ENCODE results near the gene RBFOX2.

RBFOX2 gene

DNA sequence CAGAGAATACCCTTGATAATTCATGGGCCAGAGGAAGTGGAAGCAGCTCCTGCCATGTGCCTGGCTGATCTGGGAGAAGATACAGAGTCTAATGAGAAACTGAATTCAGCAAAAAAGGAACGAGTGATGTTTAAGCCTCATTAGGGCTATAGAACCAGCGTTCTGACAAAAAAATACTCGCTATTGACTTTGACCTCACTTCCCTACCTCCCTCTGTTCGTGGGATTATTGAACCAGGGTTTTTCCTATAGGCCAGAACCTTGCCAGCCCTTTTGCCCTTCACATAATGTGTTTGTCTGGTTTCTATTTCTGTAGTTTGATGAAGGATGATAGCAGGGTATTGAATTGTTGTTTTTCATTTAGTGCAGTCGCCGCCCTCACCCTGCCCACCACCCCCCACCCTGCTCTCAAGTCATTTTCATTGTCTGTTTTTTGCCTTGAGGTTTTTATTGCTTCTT, 7.6 kb upstream of the RBFOX2 start:
- no peak overlapping the region for H3K9ac ChIP-seq
- no peaks in the 10 kb centered on the region for H3K27me3 ChIP-seq (ENCODE audit: control insufficient read depth, insufficient read depth, low read length)
- H3K27ac ChIP-seq = peak overlapping the region; percentile 83
- H3K4me1 ChIP-seq = peaks cover 9% of the 10 kb centered on the region
- no peaks in the 10 kb centered on the region for H3K36me3 ChIP-seq (ENCODE audit: control insufficient read depth, insufficient read depth, low read length)
- peak overlapping the region; percentile 21 for H3K4me3 ChIP-seq (ENCODE audit: low read depth, low read length)
- TF ChIP-seq, protein P1, sequence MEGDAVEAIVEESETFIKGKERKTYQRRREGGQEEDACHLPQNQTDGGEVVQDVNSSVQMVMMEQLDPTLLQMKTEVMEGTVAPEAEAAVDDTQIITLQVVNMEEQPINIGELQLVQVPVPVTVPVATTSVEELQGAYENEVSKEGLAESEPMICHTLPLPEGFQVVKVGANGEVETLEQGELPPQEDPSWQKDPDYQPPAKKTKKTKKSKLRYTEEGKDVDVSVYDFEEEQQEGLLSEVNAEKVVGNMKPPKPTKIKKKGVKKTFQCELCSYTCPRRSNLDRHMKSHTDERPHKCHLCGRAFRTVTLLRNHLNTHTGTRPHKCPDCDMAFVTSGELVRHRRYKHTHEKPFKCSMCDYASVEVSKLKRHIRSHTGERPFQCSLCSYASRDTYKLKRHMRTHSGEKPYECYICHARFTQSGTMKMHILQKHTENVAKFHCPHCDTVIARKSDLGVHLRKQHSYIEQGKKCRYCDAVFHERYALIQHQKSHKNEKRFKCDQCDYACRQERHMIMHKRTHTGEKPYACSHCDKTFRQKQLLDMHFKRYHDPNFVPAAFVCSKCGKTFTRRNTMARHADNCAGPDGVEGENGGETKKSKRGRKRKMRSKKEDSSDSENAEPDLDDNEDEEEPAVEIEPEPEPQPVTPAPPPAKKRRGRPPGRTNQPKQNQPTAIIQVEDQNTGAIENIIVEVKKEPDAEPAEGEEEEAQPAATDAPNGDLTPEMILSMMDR (IDR thresholded peaks at IDR 0.05) = no peak
- peak overlapping the region; percentile 58 for H3K4me2 ChIP-seq (ENCODE audit: low read length)
- H2AFZ ChIP-seq = peak overlapping the region; percentile 79
- H3K9me3 ChIP-seq (ENCODE audit: control insufficient read depth, low read length) = no peaks in the 10 kb centered on the region
- H3K79me2 ChIP-seq = no peaks in the 10 kb centered on the region

DNA sequence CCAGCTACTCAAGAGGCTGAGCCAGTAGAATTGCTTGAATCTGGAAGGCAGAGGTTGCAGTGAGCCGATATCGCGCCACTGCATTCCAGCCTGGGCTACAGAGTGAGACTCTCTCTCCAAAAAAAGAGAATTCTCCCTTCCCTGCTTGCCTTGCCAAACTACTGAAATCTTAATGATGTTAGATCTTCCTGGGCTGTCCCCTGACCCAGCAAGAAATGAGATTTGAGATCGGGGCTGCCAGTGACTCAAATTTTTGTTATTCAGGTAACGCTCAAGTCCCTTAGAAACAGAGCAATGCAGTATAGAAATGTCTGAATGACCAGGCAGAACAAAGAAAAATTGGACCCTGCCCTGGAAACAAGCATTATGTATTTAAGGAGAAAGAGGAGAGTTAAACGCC, 4.0 kb upstream of the RBFOX2 start:
- no peaks in the 10 kb centered on the region for H3K36me3 ChIP-seq (ENCODE audit: control insufficient read depth, insufficient read depth, low read length)

GRCh38 chr22:36029406-36029755, 757 bp upstream of the RBFOX2 start:
- Histone ChIP-seq H3K4me3 (ENCODE audit: low read depth, low read length) (peak overlapping the region; percentile 45), H3K4me2 (ENCODE audit: low read length) (peak overlapping the region; percentile 67), H3K27ac (peak overlapping the region; percentile 62), H3K27me3 (ENCODE audit: control insufficient read depth, insufficient read depth, low read length) (no peaks in the 10 kb centered on the region), H2AFZ (peak overlapping the region; percentile 80), H3K4me1 (no peaks in the 10 kb centered on the region), H3K9me3 (ENCODE audit: control insufficient read depth, low read length) (no peaks in the 10 kb centered on the region), H3K9ac (no peak overlapping the region), H3K79me2 (peaks cover 2% of the 10 kb centered on the region), H3K36me3 (ENCODE audit: control insufficient read depth, insufficient read depth, low read length) (no peaks in the 10 kb centered on the region)
- TF ChIP-seq, protein P1 (IDR thresholded peaks at IDR 0.05) = no peak

More for the DNA sequence above, 4.0 kb upstream of the RBFOX2 start:
- Histone ChIP-seq H3K27me3 (ENCODE audit: control insufficient read depth, insufficient read depth, low read length) (no peaks in the 10 kb centered on the region), H2AFZ (no peak overlapping the region), H3K4me1 (peaks cover 9% of the 10 kb centered on the region), H3K4me3 (ENCODE audit: low read depth, low read length) (no peak overlapping the region), H3K79me2 (no peaks in the 10 kb centered on the region), H3K27ac (no peak overlapping the region), H3K9ac (no peak overlapping the region), H3K9me3 (ENCODE audit: control insufficient read depth, low read length) (no peaks in the 10 kb centered on the region), H3K4me2 (ENCODE audit: low read length) (no peak overlapping the region)
- TF ChIP-seq, protein P1 (IDR thresholded peaks at IDR 0.05) = no peak

DNA sequence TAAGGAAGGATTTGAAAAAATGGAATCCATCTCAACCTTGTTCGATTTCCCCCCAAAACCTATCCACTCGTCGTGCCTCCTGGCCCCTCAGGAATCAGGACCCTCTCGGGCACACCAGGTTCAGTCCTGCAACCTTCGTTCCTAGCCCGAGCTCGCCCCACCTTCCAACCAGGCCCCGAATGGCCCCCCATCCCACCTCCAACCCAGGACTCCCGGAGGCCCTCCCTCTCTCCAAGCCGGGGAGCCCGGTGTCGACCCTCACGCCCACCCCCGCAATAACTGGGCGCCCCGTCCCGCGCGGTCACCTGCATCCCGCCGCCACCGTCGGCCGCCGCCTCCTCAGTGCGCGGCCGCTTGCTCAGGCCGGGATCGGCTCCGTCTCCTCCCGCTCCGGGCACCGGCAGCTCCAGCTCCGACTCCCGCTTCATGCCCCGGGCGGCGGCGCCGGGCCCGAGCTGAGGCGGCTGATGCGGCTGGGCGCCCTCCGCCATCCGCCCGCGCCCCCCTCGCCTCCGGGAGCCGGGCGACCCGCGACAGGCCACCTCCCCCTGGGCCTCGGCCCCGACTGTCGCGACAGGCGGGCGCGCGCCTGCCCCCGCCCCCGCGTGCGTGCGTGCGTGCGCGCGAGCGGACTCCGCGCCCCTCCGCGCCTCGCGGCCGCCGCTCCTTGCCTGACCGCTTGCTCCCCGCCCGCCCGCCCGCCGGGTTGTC, 534 bp downstream of the RBFOX2 start:
- no peaks in the 10 kb centered on the region for H3K27me3 ChIP-seq (ENCODE audit: control insufficient read depth, insufficient read depth, low read length)
- H3K9me3 ChIP-seq (ENCODE audit: control insufficient read depth, low read length) = no peaks in the 10 kb centered on the region
- H3K9ac ChIP-seq = peak overlapping the region; percentile 53
- peak overlapping the region; percentile 81 for H3K4me3 ChIP-seq (ENCODE audit: low read depth, low read length)
- H3K36me3 ChIP-seq (ENCODE audit: control insufficient read depth, insufficient read depth, low read length) = no peaks in the 10 kb centered on the region
- peak overlapping the region; percentile 70 for H2AFZ ChIP-seq
- peak overlapping the region; percentile 43 for H3K27ac ChIP-seq
- no peaks in the 10 kb centered on the region for H3K4me1 ChIP-seq
- peak overlapping the region; percentile 91 for H3K4me2 ChIP-seq (ENCODE audit: low read length)
- TF ChIP-seq, protein P1 (IDR thresholded peaks at IDR 0.05) = no peak
- peaks cover 2% of the 10 kb centered on the region for H3K79me2 ChIP-seq

GRCh38 chr22:36027579-36027934, 1.1 kb downstream of the RBFOX2 start:
- peak overlapping the region; percentile 81 for H3K4me3 ChIP-seq (ENCODE audit: low read depth, low read length)
- no peaks in the 10 kb centered on the region for H3K36me3 ChIP-seq (ENCODE audit: control insufficient read depth, insufficient read depth, low read length)
- H3K9ac ChIP-seq = no peak overlapping the region
- H3K79me2 ChIP-seq = peaks cover 2% of the 10 kb centered on the region
- H3K4me2 ChIP-seq (ENCODE audit: low read length) = peak overlapping the region; percentile 91
- H3K9me3 ChIP-seq (ENCODE audit: control insufficient read depth, low read length) = no peaks in the 10 kb centered on the region
- TF ChIP-seq, protein P1 (IDR thresholded peaks at IDR 0.05) = no peak
- H2AFZ ChIP-seq = peak overlapping the region; percentile 70
- no peaks in the 10 kb centered on the region for H3K27me3 ChIP-seq (ENCODE audit: control insufficient read depth, insufficient read depth, low read length)
- H3K27ac ChIP-seq = peak overlapping the region; percentile 43
- H3K4me1 ChIP-seq = peaks cover 2% of the 10 kb centered on the region
